NCI-H510A (cell line): ENCODE results near the gene ARHGAP8.
"Not testable (repeated sequence)": the region's sequence is repeated elsewhere in the genome, so short reads cannot be mapped to it uniquely, and the experiment has no call there.

Experiments used
- DNase-seq: peaks from one replicate; lab custom pipeline; 2025; lab: John Stamatoyannopoulos, UW

The ARHGAP8 gene

DNA sequence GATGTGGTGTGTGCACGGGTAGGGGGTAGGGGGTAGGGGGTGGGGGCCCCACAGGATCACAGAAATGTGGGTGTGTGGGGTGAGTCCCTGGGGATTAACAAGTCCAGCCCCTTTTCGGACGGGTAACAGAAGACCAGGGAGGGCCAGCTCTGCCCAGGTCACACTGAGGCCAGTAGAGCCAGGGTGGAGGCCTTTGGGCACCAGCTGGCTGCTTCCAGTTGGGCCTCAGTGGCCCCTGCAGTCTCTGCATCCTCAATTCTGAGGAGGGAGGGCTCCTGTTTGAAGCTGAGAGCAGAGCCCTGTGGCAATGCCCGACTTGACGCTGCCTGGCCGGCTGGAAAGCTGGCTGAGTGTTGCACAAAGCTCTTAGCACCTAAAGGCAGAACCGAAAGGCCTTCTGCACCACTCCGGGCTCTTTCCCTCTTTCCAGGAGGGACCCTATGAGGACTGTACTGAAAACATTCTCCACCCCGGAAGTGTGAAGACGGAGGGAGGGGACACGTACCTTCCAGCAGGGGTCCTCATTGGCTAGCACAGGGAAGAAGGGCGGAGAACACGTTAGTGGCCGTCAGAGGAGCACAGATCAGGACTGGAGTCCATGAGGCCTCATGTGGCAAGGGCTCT lies 137.0 kb downstream of the ARHGAP8 start:
- no peak for DNase-seq

DNA sequence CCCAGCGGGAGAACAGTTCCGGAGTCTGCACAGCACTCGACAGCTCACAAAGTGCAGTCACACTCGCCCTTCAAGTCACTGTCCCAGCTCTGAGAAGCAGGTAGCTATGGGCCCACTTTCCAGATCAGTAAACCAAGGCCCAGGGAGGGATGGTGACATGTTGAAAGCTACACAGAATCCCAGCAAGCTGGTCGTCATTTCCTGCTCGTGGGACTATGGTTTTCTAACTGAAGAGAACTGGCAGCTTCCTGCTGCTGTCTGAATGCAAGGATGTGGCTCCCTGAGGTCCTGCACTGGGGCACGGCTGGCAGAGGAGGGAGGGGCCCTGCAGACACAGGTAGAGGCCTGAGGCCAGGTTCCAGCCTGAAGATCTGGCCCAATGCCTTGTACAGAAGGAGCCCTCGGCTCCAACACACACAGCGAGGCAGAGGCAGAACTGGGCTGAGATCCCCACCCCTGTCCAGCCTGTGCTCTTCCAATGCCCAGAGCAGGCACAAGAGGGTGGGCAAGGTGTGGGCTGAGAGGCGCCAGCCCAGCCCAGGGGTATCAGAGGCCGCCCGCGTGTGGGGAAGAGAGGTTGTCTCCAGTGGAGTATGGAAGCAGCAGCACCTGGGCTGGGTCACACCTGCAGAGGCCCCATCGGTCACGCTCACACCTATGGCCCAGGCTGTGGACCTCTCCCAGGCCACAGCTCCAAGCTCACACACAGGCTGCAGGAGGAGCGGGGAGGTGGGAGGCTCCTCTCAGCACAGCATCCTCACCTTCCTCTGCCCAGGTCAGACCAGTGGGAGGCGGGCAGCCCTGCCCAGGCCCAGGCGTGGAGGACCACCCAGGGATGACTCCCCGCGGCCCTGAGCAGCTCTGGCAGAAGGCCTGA lies 138.3 kb downstream of the ARHGAP8 start:
- DNase-seq: no peak

DNA sequence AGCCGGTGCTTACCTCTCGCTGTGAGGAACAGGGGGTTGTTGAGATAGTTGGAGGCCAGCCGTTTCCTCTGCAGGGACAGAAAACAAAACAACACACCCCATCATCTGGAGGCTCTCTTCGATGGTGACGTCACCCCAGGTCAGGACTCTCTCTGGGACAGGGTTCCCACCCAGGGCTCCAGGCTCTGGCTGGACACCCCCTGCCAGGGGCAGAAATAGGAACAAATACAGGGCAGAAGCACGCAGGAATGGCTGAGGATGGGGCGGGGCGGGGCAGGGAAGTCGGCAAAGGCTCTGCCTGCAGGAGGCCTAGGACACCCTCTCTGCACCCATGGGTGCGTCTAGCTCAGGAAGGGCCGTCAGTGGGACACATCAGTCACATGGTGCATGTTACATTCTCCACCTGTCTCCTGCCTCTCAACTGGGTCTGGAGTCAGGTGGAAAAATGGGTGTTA lies 138.9 kb downstream of the ARHGAP8 start:
- DNase-seq: no peak

DNA sequence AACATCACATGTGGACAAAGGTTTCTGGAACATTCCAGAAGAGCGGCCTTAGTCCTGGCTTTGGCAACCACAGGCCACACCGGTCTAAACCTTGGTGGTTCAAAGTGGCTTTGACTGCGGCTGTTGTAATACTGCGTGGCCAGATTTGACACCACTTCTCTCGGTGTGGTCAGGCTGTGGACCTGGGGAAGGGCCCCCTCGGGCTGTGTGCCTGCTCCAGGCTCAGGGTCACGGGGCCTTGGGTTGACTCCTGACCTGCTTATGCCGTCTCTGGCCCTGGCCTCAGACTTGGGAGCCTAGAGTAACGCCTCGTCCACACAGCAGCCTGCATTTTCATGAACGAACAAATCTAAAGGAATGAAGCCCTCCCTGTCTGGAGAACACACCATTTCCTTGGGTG lies 139.4 kb downstream of the ARHGAP8 start:
- DNase-seq: no peak

DNA sequence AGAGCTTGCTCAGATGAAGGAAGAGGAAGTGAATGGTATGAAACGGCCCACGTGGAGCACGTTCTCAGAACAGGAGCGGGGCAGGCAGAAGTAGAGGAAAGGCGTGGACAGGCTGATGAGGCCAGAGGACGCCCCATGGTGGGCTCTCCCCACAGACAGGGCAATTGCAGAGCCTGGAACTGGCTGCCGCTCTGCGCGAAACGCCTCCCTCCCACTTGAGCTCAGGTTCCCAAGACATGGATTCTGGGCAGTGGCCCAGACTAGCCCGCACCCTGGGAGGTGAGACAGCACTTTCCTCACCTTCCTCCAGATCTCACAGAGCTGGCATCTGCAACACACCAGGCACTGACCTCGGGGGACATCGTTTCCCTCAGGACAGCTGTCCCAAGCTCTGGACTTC lies 139.9 kb downstream of the ARHGAP8 start:
- DNase-seq: no peak

DNA sequence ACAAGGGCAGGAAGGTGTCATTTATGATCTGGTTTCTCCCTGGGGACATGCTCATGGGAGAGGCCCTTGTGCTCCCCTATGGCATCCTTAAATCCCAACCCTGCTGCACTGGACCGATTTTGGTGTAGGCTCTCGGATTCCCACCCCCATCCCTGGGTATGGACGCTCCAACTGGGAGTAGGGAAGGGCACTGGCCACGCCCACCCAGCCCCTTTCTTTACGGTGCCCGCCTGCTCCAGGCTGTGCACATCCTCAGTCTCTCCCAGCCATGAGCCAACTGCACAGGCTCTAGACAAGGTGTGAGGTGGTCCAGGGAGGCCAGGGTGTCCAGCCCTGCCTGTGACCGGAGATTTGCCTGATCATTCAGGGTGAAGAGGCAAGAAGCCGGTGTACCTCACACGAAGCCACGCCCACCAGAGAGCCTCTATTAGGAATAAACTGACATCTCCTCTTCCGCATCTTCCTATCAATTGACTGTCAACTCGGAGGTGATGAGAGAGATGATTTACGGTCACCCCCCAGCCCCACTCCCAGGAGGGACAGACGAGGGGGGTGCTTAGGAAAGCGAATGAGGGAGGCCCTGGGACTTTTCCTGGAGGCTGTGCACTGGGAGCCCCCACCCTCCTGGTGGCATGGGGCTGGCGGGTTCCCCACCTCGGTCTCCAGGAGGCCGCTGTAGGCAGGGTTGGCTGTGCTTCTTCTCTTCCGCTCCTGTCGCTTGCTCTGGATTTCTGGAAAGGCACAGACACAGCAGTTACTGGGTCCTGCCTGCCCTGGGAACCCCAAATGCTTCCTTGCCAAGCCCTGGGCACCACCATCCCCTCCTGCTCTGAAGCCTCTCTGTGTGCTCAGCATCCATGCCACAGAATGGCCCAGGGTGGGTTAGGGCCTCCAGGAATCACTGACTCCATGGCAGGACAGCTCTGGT lies 140.7 kb downstream of the ARHGAP8 start:
- DNase-seq: no peak

DNA sequence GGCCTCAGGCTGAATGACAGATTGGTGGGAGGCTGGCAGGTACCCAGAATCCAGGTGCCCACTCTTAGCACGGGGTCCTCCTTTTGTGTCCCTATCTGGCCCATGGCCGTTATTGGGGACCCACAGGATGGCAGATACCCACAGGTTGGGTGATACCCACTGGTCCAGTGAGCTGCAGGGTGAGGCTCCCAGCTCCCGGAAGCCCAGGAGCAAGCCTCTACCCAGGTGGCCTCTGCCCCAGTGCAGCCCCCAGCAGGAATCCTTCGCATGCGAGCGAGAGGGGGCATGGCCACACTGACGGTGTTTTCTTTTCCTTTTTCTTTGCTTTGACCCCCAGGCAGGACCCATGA lies 141.3 kb downstream of the ARHGAP8 start:
- DNase-seq: no peak

DNA sequence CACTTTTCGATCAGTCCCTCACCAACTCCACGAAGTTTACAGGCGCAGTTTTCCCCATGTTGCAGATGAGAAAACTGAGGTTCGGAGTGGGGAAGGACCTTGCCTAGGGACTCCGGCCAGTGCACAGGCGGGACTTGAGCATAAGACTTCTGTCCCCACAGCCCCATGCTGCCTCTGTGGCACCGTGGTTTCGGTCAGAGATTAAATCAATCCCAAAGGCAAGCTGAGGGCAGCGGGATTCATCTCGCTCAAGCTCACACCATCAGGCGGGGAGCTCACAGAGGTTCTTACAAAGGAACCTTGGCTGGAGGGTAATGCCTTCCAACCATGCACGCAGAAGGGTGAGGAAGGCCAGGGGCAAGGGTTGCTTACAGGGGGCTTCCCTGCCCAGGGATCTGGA lies 141.9 kb downstream of the ARHGAP8 start:
- DNase-seq: no peak

DNA sequence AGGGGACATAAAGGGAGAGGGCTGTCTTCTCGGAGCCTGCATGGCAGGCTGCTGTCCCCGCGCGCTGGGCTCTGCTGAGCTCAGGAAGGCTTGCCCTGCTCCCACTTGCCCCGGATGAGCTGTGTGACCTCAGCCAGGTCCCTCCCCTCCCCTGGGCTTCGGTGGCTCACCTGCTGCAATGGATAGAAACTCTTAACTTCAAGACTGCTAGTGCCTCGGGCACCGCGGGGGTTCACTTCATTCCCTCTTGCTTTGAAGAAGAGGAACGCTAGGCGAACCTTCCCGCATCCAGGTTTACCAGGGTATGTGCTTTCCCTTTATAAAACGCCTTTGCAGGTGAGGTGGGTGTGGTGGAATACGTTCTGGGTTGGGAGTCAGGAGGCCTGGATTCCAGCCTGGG lies 142.4 kb downstream of the ARHGAP8 start:
- no peak for DNase-seq

DNA sequence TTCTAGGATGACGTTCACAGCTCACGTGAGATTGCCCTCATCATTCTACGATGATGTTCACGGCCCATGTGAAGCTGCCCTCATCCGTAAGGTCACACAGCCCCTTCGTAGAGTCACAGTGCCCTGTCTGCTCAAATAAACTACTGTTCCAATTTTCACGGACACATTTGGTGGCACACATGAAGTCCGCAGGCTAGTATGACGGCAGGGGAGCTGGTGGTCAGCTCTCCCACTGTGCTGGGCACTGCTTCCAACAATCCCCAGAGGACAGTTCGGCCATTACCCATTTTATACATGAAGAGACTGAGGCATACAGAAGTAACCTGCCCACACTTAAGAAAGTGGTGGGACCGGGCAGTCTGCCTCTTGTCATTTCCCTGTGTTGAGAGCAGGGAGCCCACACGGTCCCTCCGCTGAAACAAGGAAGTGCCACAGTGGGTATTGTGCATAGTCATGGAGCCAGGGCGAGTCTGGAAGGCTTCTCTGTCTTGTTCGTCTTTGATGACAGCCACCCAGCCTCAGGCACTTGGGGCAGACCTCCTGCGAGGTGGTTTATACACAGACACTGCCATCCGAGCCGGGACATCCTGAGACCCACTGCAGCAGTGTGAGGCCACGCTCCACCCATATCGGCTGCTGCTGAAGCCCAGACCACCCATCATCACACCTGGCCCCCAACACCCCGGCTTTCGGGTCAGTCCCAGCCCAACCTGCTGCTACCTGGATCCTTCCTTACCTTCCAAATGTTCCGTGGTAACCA lies 143.1 kb downstream of the ARHGAP8 start:
- no peak for DNase-seq

DNA sequence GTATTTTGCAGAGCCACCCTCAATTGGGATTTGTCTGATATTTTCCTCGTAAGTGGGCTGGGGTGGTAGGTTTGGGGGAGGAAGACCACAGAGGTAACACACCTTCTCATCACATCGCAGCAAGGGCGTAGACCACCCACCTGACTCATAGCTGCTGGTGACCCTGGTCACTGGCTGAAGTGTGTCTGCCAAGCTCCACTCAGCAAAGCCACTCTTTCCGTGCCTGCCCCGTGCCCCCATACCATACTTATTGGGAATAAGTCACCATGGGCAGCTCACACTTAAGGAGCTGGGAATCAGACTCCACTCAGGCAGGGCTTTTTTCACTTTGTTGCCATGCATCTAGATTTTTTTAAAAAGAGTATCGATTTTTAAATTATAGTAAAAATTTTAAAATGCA lies 145.9 kb downstream of the ARHGAP8 start:
- DNase-seq: no peak

DNA sequence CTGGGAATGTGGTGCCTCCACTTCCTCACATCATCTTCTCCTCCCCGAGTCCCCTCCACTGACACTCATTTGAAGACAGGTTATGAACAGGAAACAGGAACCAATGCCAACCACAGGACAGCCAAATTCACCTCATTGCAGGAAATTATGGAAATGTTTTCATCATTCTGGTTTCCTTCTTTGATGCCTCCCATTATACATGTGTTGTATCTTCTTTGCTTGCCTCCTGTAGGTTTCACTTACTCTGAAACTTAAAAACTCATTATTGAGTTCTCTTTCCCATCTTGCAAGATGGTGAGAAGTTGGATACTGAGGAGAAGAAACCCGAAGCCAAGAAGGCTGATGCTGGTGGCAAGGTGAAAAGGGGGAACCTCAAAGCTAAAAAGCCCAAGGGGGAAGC lies 148.9 kb downstream of the ARHGAP8 start:
- DNase-seq: no peak

DNA sequence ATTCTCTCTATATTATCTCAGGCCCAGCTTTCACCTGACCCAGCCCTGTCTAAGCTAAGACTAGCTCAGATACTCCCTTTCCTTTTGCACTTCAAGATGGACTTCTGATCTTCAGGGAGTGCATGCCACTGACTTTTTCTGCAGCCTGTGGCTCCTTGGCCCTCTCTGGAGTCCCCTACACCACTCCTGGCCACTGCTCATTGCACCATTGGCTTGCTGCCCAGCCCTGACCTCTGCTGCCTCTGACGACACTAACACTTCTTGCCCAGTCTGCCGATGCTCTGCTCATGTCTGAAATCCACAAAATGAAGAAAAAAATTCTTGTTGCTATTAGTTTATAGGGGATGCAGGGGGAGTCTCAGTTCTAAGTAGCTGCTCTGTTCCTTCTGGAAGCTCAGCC lies 150.8 kb downstream of the ARHGAP8 start:
- DNase-seq: not testable (repeated sequence)

DNA sequence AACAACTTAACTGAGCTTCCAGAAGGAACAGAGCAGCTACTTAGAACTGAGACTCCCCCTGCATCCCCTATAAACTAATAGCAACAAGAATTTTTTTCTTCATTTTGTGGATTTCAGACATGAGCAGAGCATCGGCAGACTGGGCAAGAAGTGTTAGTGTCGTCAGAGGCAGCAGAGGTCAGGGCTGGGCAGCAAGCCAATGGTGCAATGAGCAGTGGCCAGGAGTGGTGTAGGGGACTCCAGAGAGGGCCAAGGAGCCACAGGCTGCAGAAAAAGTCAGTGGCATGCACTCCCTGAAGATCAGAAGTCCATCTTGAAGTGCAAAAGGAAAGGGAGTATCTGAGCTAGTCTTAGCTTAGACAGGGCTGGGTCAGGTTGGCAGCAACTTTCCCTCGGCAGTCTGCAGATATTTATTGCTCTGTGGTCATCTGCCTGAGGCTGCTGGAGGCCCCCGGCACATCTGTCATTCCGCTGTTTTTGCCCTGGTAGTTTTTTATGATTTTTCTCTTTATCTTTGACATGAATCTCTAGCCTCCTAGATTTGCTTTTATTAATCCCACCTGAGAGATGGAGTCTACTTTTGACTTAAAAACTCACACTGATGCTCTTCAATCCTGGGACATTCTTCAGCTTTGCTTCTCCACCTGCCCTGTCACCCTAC lies 152.2 kb downstream of the ARHGAP8 start:
- DNase-seq: not testable (repeated sequence)

DNA sequence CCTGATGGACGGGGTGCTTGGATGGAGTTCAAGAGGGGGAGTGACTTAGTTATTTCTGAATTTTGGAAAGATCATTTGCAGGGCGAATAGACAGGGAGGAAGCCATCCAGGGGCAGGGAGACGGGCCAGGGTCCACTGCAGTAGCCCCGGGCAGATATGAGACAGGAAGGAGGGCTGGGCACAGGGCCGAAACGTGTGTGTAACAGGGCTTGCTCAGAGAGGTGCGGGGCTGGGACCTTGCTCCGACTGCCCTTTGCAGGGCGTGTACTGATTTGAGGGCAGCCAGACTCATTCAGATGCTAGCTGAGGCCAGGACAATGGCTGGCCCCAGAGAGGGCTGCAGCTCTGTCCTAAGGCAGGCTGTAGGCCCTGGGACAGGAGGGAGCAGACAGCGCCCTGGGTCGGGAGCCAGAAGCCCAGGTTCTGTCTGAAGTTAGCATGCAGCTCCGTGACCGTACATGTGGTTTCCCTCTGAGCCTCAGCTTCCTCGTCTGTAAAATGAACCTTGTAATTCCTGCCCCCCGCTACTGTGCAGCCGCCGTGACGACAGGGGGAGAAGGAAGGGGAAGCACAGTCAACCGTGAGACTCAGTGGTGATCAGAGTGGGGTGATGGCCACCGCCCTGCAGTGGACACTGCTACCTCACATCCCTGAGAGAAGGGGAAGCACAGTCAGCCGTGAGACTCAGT lies 154.0 kb downstream of the ARHGAP8 start:
- DNase-seq: no peak

DNA sequence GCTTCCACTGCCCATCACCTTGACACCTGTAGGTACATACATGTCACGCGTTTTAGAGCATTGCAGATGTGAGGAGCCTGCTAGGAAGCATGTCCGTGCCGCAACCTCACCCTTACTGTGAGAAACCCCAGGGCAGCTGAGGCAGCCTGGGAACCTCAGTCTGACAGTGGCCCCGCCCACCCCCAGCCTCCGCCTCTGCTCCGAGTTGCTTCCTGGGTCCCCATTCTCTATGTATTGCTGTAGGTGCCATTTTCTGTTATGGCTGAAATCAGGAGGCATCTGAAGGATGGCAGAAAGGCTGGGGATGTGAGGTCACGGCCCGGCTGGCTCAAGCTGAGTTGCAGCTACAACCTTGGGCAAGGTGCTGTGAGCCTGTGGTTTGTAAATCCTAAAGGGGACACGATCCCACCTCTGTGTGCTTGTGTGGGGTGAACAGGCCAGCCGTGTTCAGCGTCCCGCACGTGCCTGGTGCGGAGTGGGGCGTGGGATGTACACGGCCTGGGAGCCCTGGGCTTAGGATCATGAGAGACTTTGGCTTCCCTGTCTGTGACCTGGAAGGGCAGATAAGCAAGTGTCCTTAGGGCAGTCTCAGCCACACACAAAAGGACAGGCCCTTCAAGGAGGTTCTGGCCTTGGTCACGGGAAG lies 154.7 kb downstream of the ARHGAP8 start:
- DNase-seq: no peak

DNA sequence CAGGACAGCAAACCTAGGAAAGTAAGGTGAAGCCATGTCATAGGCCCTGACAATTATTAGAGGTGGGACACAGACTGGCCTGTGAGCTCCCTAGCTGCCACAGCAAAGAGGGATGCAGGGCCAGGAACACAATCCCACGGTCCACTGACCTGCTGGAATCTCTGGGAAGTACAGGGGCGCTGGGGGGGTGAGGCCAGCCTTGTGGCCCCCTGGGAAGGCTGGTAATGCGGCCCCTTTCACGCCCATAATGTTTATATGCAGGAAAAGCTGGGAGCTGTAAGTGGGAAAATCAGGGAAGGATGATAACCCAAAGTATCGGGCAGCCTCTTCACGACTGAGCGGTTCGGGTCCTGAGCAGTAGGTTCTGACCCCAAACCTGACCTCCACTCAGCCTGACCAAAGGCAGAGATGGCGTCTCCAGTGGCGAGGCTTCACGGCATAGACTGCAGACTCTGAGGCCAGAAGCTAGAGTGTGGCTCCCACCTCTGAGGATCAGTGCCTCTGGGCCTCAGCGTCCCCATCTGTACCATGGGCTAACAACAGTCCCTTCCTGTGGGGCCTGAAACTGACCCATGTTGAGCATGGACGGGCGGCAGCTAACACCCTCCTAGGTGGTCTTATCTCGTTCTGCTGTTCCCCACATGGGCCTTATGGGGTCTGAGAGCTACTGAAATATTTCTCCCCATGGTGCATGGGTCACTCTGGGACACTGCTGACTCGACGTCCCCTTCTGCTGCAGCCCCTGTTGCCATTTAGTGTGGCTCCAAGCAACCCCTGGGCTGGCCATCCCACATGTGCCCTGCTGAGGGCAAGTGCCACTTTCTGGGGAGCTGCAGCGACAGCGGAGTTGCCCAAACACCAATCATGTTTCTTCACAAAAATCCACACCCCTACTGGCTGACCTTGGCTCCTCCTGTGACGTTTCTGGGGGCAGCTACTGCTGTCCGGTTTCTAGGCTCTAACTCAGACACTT lies 155.7 kb downstream of the ARHGAP8 start:
- no peak for DNase-seq

DNA sequence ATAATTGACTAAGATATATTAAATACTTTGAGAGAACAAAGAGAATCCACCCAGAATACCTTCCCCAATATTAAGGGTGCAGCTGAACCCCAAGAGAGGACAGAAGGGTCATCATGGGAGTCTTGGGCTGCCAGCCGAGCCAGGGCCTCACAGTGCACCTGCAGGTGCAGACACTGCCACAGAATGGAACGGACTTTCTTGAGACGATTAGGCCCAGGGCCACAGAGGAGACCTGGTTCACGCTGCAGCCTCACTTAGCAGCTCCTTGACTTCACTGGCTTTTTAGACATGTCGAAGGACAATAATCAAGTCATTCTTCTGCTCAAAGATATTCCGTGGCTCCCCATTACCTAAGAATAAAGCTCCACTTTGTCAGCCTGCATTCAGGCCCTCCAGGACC lies 156.9 kb downstream of the ARHGAP8 start:
- no peak for DNase-seq
